Activated CD8-positive, alpha-beta T cell treated with anti-CD3 and anti-CD28 coated beads for 36 hours (primary cell): ENCODE results near the gene PITPNC1. TPM values are rescaled to one million over a fixed set of nuclear protein-coding genes. Genes with fewer than 3 reads are reported as not detected.

Source experiments
- ATAC-seq: fragments of 200-7000 bp; cut with Tn5 transposase; one replicate; pipeline ENCODE4 v1.10.0; 2021; ENCODE audit warnings: mild to moderate bottlenecking, moderate library complexity
- CTCF ChIA-PET: fragments of 350-600 bp; sonication (Branson Sonifier 250); formaldehyde crosslinking; loops from one replicate; lab custom pipeline; 2021; ENCODE audit warnings: antibody characterized with exemption; lab: Charles Lee
- POLR2A ChIA-PET: fragments of 350-600 bp; sonication (Branson Sonifier 250); formaldehyde crosslinking; loops from one replicate; lab custom pipeline; 2021; ENCODE audit warnings: antibody characterized with exemption; lab: Charles Lee
- DNase-seq: peaks from one replicate; pipeline ENCODE4 v3.0.0-alpha.2; 2020
- H3K27ac Mint-ChIP-seq: one replicate; pipeline ENCODE4 v1.8.0; 2021; ENCODE audit warnings: mild to moderate bottlenecking, mixed read lengths
- H3K27me3 Mint-ChIP-seq: one replicate; pipeline ENCODE4 v1.8.0; 2021; ENCODE audit warnings: mixed read lengths
- H3K36me3 Mint-ChIP-seq: one replicate; pipeline ENCODE4 v1.8.0; 2021; ENCODE audit warnings: low read depth, mixed read lengths
- H3K4me1 Mint-ChIP-seq: one replicate; pipeline ENCODE4 v1.8.0; 2021; ENCODE audit warnings: low read depth, mixed read lengths
- H3K4me3 Mint-ChIP-seq: one replicate; pipeline ENCODE4 v1.8.0; 2021; ENCODE audit warnings: mild to moderate bottlenecking, moderate library complexity, mixed read lengths
- H3K9me3 Mint-ChIP-seq: one replicate; pipeline ENCODE4 v1.8.0; 2021; ENCODE audit warnings: mixed read lengths
- intact Hi-C: fragments of 100-400 bp; cut with micrococcal nuclease; formaldehyde crosslinking; loops from one replicate; pipeline ENCODE4 v1.10.0; 2022
- total RNA-seq, 2 experiments: library from RNA; stranded (reverse); gene quantifications; one replicate each; pipeline ENCODE4 v1.2.3, GENCODE V29; 2021
- TF ChIP-seq, protein P1 (sequence below): fragments of 200-600 bp; IDR thresholded peaks from one replicate; pipeline ENCODE4 v1.8.0; 2022; ENCODE audit warnings: antibody characterized with exemption, mild to moderate bottlenecking

Gene PITPNC1
- total RNA-seq, 2 experiments from 2014 or later, result 51.8 to 56.3 TPM

- ChIA-PET CTCF (interaction anchor here (0.9 to 3.2 kb wide), 5 partner anchors 11 to 366 kb away, joined by 3 to 8 read pairs (median 3); no protein-coding TSS in a partner anchor), POLR2A (interaction anchor here (2.7 kb wide), 1 partner anchor 9 kb away, joined by 11 read pairs; the partner anchor contains the start of gene NOL11)
- Mint-ChIP-seq H3K27me3 (peaks cover 1% of the 10 kb centered on the region), H3K27ac (no peak overlapping the region), H3K36me3 (no peaks in the 10 kb centered on the region), H3K4me1 (no peaks in the 10 kb centered on the region), H3K4me3 (no peak overlapping the region), H3K9me3 (no peaks in the 10 kb centered on the region)
- intact Hi-C loops, result no loop called here
- ATAC-seq (no peak), DNase-seq (no peak)
- TF ChIP-seq, protein P1, sequence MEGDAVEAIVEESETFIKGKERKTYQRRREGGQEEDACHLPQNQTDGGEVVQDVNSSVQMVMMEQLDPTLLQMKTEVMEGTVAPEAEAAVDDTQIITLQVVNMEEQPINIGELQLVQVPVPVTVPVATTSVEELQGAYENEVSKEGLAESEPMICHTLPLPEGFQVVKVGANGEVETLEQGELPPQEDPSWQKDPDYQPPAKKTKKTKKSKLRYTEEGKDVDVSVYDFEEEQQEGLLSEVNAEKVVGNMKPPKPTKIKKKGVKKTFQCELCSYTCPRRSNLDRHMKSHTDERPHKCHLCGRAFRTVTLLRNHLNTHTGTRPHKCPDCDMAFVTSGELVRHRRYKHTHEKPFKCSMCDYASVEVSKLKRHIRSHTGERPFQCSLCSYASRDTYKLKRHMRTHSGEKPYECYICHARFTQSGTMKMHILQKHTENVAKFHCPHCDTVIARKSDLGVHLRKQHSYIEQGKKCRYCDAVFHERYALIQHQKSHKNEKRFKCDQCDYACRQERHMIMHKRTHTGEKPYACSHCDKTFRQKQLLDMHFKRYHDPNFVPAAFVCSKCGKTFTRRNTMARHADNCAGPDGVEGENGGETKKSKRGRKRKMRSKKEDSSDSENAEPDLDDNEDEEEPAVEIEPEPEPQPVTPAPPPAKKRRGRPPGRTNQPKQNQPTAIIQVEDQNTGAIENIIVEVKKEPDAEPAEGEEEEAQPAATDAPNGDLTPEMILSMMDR, result no peak
These were observed 331.3 kb downstream of the PITPNC1 start for GRCh38 chr17:67708378-67708777.

- Mint-ChIP-seq H3K36me3 (peaks cover 2% of the 10 kb centered on the region), H3K4me1 (peaks cover 7% of the 10 kb centered on the region), H3K4me3 (no peak overlapping the region), H3K27ac (no peak overlapping the region), H3K9me3 (no peaks in the 10 kb centered on the region), H3K27me3 (peaks cover 1% of the 10 kb centered on the region)
- TF ChIP-seq, protein P1, result no peak
- ATAC-seq, result no peak
- DNase-seq, result no peak
- CTCF ChIA-PET, result interaction anchor here (1.5 kb wide), 1 partner anchor 22 kb away, joined by 3 read pairs; no protein-coding TSS in a partner anchor
- POLR2A ChIA-PET, result interaction anchor here (1.3 to 1.7 kb wide), 2 partner anchors 13 to 334 kb away, joined by 4 read pairs; no protein-coding TSS in a partner anchor
- intact Hi-C loops, result no loop called here
These were observed 334.8 kb downstream of the PITPNC1 start for GRCh38 chr17:67711916-67712315.

GRCh38 chr17:67712375-67712774, 335.3 kb downstream of the PITPNC1 start:
- no peak for DNase-seq
- peaks cover 2% of the 10 kb centered on the region for H3K36me3 Mint-ChIP-seq
- peaks cover 9% of the 10 kb centered on the region for H3K4me1 Mint-ChIP-seq
- TF ChIP-seq, protein P1, result no peak
- no peaks in the 10 kb centered on the region for H3K9me3 Mint-ChIP-seq
- H3K27me3 Mint-ChIP-seq, result peaks cover 1% of the 10 kb centered on the region
- H3K4me3 Mint-ChIP-seq, result no peak overlapping the region
- ChIA-PET CTCF (interaction anchor here (1.5 kb wide), 1 partner anchor 22 kb away, joined by 3 read pairs; no protein-coding TSS in a partner anchor), POLR2A (interaction anchor here (1.3 kb wide), 1 partner anchor 334 kb away, joined by 4 read pairs; no protein-coding TSS in a partner anchor)
- no peak for ATAC-seq
- intact Hi-C loops, result no loop called here
- no peak overlapping the region for H3K27ac Mint-ChIP-seq

GRCh38 chr17:67713169-67713568, 336.1 kb downstream of the PITPNC1 start:
- Mint-ChIP-seq H3K4me3 (no peak overlapping the region), H3K9me3 (no peaks in the 10 kb centered on the region), H3K4me1 (peaks cover 9% of the 10 kb centered on the region), H3K36me3 (peaks cover 2% of the 10 kb centered on the region), H3K27me3 (peaks cover 1% of the 10 kb centered on the region), H3K27ac (no peak overlapping the region)
- intact Hi-C loops, result no loop called here
- ChIA-PET POLR2A (interaction anchor here (1.3 kb wide), 1 partner anchor 335 kb away, joined by 4 read pairs; no protein-coding TSS in a partner anchor), CTCF (interaction anchor here (0.6 to 1.5 kb wide), 2 partner anchors 13 to 23 kb away, joined by 3 read pairs; no protein-coding TSS in a partner anchor)
- DNase-seq (no peak), ATAC-seq (no peak)
- TF ChIP-seq, protein P1, result no peak

GRCh38 chr17:67716405-67716798, 339.3 kb downstream of the PITPNC1 start:
- CTCF ChIA-PET, result interaction anchor here (0.6 to 1.3 kb wide), 4 partner anchors 17 to 344 kb away, joined by 3 to 4 read pairs (median 4); no protein-coding TSS in a partner anchor
- Mint-ChIP-seq H3K27ac (peak overlapping the region; percentile 99), H3K4me3 (peak overlapping the region; percentile 87), H3K4me1 (peaks cover 19% of the 10 kb centered on the region), H3K27me3 (peaks cover 1% of the 10 kb centered on the region), H3K36me3 (peaks cover 14% of the 10 kb centered on the region), H3K9me3 (no peaks in the 10 kb centered on the region)
- POLR2A ChIA-PET, result interaction anchor here (1.1 to 2.3 kb wide), 4 partner anchors 8 to 341 kb away, joined by 3 to 11 read pairs (median 8); no protein-coding TSS in a partner anchor
- TF ChIP-seq, protein P1, result no peak
- intact Hi-C loops, result no loop called here
- ATAC-seq (no peak), DNase-seq (no peak)
